ENCODE measurements around the gene PAGE4. TPM values are rescaled to one million over a fixed set of nuclear protein-coding genes. Genes with fewer than 3 reads are reported as not detected.

PAGE4 gene
- total RNA-seq, 1 experiment from 2014 or later: not detected

- no peaks in the 10 kb centered on the region for H3K9me3 ChIP-seq (ENCODE audit: low read depth, low read length, poor library complexity, severe bottlenecking)
- H3K36me3 ChIP-seq (ENCODE audit: insufficient read depth, low read length, poor library complexity, severe bottlenecking): no peaks in the 10 kb centered on the region
- POLR2A ChIA-PET (ENCODE audit: low non-redundant PET): no interaction called here
- no peak overlapping the region for H3K4me3 ChIP-seq (ENCODE audit: low read depth, low read length, poor library complexity, severe bottlenecking)
- no TSS peak for BruUV-seq (replicated peaks)
- H3K27ac ChIP-seq (ENCODE audit: low read depth, low read length, poor library complexity, severe bottlenecking): no peak overlapping the region
- intact Hi-C loops (cut with micrococcal nuclease; ENCODE audit: unreplicated experiment): no loop called here
- CTCF ChIA-PET: interaction anchor here (0.6 to 1.0 kb wide), 3 partner anchors 12 to 328 kb away, joined by 3 to 4 read pairs (median 3); no protein-coding TSS in a partner anchor
- no peaks in the 10 kb centered on the region for H3K27me3 ChIP-seq (replicated peaks; ENCODE audit: insufficient read depth, low read depth, low read length, poor library complexity)
- TF ChIP-seq, protein P1, sequence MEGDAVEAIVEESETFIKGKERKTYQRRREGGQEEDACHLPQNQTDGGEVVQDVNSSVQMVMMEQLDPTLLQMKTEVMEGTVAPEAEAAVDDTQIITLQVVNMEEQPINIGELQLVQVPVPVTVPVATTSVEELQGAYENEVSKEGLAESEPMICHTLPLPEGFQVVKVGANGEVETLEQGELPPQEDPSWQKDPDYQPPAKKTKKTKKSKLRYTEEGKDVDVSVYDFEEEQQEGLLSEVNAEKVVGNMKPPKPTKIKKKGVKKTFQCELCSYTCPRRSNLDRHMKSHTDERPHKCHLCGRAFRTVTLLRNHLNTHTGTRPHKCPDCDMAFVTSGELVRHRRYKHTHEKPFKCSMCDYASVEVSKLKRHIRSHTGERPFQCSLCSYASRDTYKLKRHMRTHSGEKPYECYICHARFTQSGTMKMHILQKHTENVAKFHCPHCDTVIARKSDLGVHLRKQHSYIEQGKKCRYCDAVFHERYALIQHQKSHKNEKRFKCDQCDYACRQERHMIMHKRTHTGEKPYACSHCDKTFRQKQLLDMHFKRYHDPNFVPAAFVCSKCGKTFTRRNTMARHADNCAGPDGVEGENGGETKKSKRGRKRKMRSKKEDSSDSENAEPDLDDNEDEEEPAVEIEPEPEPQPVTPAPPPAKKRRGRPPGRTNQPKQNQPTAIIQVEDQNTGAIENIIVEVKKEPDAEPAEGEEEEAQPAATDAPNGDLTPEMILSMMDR (conservative IDR thresholded peaks at IDR 0.05; ENCODE audit: low read depth, low read length): no peak
- no peak for TF ChIP-seq EZH2 (IDR thresholded peaks at IDR 0.05; ENCODE audit: borderline replicate concordance, low read depth, low read length, poor library complexity, severe bottlenecking)
- DNase-seq (ENCODE audit: low spot score): no peak
- no peaks in the 10 kb centered on the region for H3K4me1 ChIP-seq (ENCODE audit: insufficient read depth, low read length, poor library complexity, severe bottlenecking)
These were observed 48.4 kb downstream of the PAGE4 start for GRCh38 chrX:49877397-49878101.

- H3K4me3 ChIP-seq (ENCODE audit: low read depth, low read length, poor library complexity, severe bottlenecking): peak overlapping the region; percentile 46
- BruUV-seq (replicated peaks): no TSS peak
These were observed 49.2 kb downstream of the PAGE4 start for GRCh38 chrX:49878128-49878833.

More at GRCh38 chrX:49878128-49878833, 49.2 kb downstream of the PAGE4 start:
- intact Hi-C loops (cut with micrococcal nuclease; ENCODE audit: unreplicated experiment): no loop called here
- ChIA-PET CTCF (interaction anchor here (0.7 to 1.3 kb wide), 3 partner anchors 39 to 1230 kb away, joined by 3 to 4 read pairs (median 3); no protein-coding TSS in a partner anchor), POLR2A (ENCODE audit: low non-redundant PET) (interaction anchor here (0.6 kb wide), 1 partner anchor 1128 kb away, joined by 4 read pairs; no protein-coding TSS in a partner anchor)
- TF ChIP-seq EZH2 (IDR thresholded peaks at IDR 0.05; ENCODE audit: borderline replicate concordance, low read depth, low read length, poor library complexity, severe bottlenecking): no peak
- TF ChIP-seq, protein P1 (conservative IDR thresholded peaks at IDR 0.05; ENCODE audit: low read depth, low read length): no peak
- Histone ChIP-seq H3K27me3 (replicated peaks; ENCODE audit: insufficient read depth, low read depth, low read length, poor library complexity) (no peaks in the 10 kb centered on the region), H3K9me3 (ENCODE audit: low read depth, low read length, poor library complexity, severe bottlenecking) (no peaks in the 10 kb centered on the region), H3K4me1 (ENCODE audit: insufficient read depth, low read length, poor library complexity, severe bottlenecking) (no peaks in the 10 kb centered on the region), H3K27ac (ENCODE audit: low read depth, low read length, poor library complexity, severe bottlenecking) (peak overlapping the region; percentile 69), H3K36me3 (ENCODE audit: insufficient read depth, low read length, poor library complexity, severe bottlenecking) (no peaks in the 10 kb centered on the region)
- DNase-seq (ENCODE audit: low spot score): no peak

Measured in A673 (cell line).